ENCODE data around the gene FSCN2. TPM values are rescaled to one million over a fixed set of nuclear protein-coding genes. Genes with fewer than 3 reads are reported as not detected.

Gene FSCN2
- total and polyA plus RNA-seq, 5 donors from 2014 or later: 0.17 to 0.74 TPM; not detected in 3

DNA sequence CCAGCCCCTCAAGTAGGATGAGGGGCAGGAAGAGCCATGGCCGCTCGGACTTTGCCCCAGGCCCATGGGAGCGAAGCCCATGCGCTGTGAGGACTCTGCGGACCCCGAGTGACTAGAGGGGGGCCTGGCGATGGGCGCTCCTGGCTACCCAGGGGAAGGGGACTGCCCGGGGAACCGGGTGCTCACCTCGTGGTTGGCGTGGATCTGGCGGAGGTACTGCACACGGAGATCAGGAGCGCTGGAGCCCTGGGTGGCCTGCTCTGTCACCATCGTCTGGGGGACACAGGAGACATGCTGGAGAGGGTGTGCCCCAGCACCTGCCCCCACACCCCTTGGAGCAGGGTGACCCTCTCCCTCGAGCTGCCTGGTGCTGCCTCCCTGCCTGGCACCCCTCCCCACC, 12.9 kb downstream of the FSCN2 start:
- no peak for DNase-seq
- peak overlapping the region in 1 of 4 donors; percentile 51 for H3K4me3 Mint-ChIP-seq
- no peak overlapping the region for H3K4me3 ChIP-seq (ENCODE audit: low read depth, low read length)
- no peak overlapping the region for H3K27ac Mint-ChIP-seq
- H3K4me1 ChIP-seq (ENCODE audit: control insufficient read depth, insufficient read depth, low read length, poor library complexity, severe bottlenecking): peaks cover 10% of the 10 kb centered on the region
- no peaks in the 10 kb centered on the region for H3K27me3 ChIP-seq (ENCODE audit: control insufficient read depth, insufficient read depth, low read length)
- H3K27ac ChIP-seq (ENCODE audit: insufficient read depth, low read length, poor library complexity, severe bottlenecking): no peak overlapping the region
- H3K4me1 Mint-ChIP-seq: peaks cover 0 to 4% (median 0%) of the 10 kb centered on the region in 4 donors
- no peak for ATAC-seq (ENCODE audit: low read depth in 2 of 2)
- H3K36me3 Mint-ChIP-seq: peaks cover 9% of the 10 kb centered on the region
- no peaks in the 10 kb centered on the region for H3K9me3 Mint-ChIP-seq
- H3K36me3 ChIP-seq (ENCODE audit: control insufficient read depth, insufficient read depth, low read length): peaks cover 15% of the 10 kb centered on the region
- no peaks in the 10 kb centered on the region for H3K9me3 ChIP-seq (ENCODE audit: control insufficient read depth in 2 of 2, low read length in 2 of 2)
- H3K27me3 Mint-ChIP-seq: peaks cover 7% of the 10 kb centered on the region

DNA sequence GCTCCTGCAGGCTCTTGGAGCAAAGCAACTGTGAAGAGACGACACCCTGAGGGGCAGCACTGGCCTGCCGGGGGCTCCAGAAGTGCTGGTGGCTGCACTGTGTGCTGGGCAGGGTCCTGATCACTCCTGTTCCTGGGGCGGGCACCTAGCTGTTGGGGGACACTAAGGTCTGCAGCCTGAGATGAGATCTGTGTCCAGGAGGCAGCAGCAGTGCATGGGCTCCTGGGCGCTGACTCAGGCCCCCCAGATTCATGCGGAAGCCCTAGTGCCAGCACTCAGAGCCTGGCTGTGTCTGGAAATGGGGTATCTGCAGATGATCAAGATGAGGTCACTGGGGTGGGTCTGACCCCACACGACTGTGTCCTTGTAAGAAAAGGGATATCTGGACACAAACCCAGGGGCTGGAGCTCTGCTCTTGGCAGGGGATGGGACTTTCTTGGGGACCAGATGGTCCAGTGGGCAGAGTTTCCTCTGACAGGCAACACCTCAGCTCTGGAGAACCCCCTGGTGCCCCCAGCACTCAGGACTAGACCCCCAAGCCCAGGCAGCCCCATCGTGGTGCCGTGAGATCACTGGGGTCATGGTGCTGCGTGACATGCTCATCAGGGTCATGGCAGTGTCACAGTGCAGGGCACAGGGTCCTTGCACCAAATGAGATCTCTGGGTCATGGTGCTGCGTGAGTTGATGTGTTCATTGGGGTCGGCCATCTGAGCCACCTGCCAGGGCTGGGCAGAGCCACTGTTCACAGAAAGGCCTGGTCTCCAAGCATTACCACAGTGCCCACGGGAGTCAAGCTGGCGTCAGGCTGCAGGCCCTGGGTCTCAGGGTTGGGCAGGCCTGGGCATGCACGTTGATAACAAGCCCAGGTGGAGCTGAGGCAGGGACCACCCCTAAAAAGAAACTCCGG, 14.5 kb downstream of the FSCN2 start:
- H3K9me3 Mint-ChIP-seq: no peaks in the 10 kb centered on the region
- ATAC-seq (ENCODE audit: low read depth in 2 of 2): no peak
- no peak for DNase-seq
- Histone ChIP-seq H3K4me1 (ENCODE audit: control insufficient read depth, insufficient read depth, low read length, poor library complexity, severe bottlenecking) (no peaks in the 10 kb centered on the region), H3K36me3 (ENCODE audit: control insufficient read depth, insufficient read depth, low read length) (peaks cover 23% of the 10 kb centered on the region), H3K27me3 (ENCODE audit: control insufficient read depth, insufficient read depth, low read length) (no peaks in the 10 kb centered on the region), H3K4me3 (ENCODE audit: low read depth, low read length) (no peak overlapping the region), H3K27ac (ENCODE audit: insufficient read depth, low read length, poor library complexity, severe bottlenecking) (no peak overlapping the region), H3K9me3 (ENCODE audit: control insufficient read depth in 2 of 2, low read length in 2 of 2) (no peaks in the 10 kb centered on the region)
- H3K27me3 Mint-ChIP-seq: peaks cover 5% of the 10 kb centered on the region
- peak overlapping the region in 1 of 3 donors; percentile 48 for H3K27ac Mint-ChIP-seq
- H3K36me3 Mint-ChIP-seq: peaks cover 14% of the 10 kb centered on the region
- peaks cover 0 to 4% (median 0%) of the 10 kb centered on the region in 4 donors for H3K4me1 Mint-ChIP-seq
- H3K4me3 Mint-ChIP-seq: no peak overlapping the region

DNA sequence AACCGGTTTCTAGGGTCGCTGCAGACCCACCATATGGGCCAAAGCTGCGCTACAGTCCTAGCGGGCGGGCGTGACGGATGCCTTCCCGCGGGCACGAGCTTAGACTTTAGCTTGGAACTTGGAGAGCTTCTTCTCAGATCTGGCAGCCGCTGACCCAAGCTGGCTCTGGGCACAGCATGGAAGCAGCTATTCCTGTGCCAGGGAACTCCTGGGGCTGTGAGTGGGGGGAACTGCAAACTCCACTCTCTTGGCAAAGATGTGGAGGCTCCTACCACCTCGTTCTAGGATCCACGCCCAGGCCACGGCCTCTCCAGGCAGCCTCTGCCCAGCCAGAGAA, 15.1 kb downstream of the FSCN2 start:
- Histone ChIP-seq H3K9me3 (ENCODE audit: control insufficient read depth in 2 of 2, low read length in 2 of 2) (no peaks in the 10 kb centered on the region), H3K36me3 (ENCODE audit: control insufficient read depth, insufficient read depth, low read length) (peaks cover 21% of the 10 kb centered on the region), H3K4me1 (ENCODE audit: control insufficient read depth, insufficient read depth, low read length, poor library complexity, severe bottlenecking) (no peaks in the 10 kb centered on the region), H3K27ac (ENCODE audit: insufficient read depth, low read length, poor library complexity, severe bottlenecking) (no peak overlapping the region), H3K4me3 (ENCODE audit: low read depth, low read length) (no peak overlapping the region), H3K27me3 (ENCODE audit: control insufficient read depth, insufficient read depth, low read length) (no peaks in the 10 kb centered on the region)
- DNase-seq (no peak), ATAC-seq (ENCODE audit: low read depth in 2 of 2) (no peak)
- no peaks in the 10 kb centered on the region for H3K9me3 Mint-ChIP-seq
- no peak overlapping the region for H3K27ac Mint-ChIP-seq
- peaks cover 9% of the 10 kb centered on the region for H3K36me3 Mint-ChIP-seq
- peaks cover 4% of the 10 kb centered on the region for H3K27me3 Mint-ChIP-seq
- peaks cover 0 to 4% (median 0%) of the 10 kb centered on the region in 4 donors for H3K4me1 Mint-ChIP-seq
- no peak overlapping the region for H3K4me3 Mint-ChIP-seq

- H3K4me1 Mint-ChIP-seq: peaks cover 0 to 4% (median 0%) of the 10 kb centered on the region in 4 donors
- peaks cover 9% of the 10 kb centered on the region for H3K36me3 Mint-ChIP-seq
These were observed 15.6 kb downstream of the FSCN2 start for GRCh38 chr17:81543756-81544155.

DNA sequence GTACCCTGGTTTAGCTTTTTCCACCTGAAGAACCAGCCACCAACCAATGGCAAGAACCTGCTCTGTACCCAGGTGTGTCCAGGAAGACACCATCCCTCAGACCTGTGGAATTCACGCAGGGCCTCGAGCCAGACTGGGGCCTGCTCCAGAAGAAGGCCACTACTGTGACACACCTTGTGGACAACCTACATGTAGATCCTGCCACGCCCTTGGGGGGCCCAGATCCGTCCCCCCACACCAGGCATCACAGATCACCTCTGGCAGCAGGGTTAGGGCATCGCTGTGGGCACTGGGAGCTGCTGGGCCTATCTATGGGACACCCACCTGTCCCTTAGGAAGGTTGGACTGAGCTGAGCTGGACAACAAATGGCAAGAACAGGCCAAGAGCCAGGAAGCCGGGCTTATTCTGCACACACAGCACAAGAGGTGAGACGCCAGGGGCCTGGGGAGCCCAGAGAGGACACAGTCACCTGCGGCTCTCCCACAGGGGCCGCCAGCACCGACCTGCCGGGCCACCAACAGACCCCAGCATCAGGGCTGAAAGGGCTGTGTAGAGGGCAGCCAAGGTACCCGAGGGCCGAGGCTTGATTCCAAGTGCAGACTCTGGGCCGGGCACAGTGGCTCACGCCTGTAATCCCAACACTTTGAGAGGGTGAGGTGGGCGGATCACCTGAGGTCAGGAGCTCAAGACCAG, 16.3 kb downstream of the FSCN2 start:
- no peaks in the 10 kb centered on the region for H3K9me3 Mint-ChIP-seq
- H3K27me3 Mint-ChIP-seq: no peaks in the 10 kb centered on the region
- H3K36me3 ChIP-seq (ENCODE audit: control insufficient read depth, insufficient read depth, low read length): peaks cover 21% of the 10 kb centered on the region
- no peak overlapping the region for H3K27ac ChIP-seq (ENCODE audit: insufficient read depth, low read length, poor library complexity, severe bottlenecking)
- no peak overlapping the region for H3K4me3 ChIP-seq (ENCODE audit: low read depth, low read length)
- no peak overlapping the region for H3K27ac Mint-ChIP-seq
- H3K9me3 ChIP-seq (ENCODE audit: control insufficient read depth in 2 of 2, low read length in 2 of 2): no peaks in the 10 kb centered on the region
- H3K27me3 ChIP-seq (ENCODE audit: control insufficient read depth, insufficient read depth, low read length): no peaks in the 10 kb centered on the region
- H3K36me3 Mint-ChIP-seq: peaks cover 12% of the 10 kb centered on the region
- no peak for ATAC-seq (ENCODE audit: low read depth in 2 of 2)
- no peak for DNase-seq
- H3K4me3 Mint-ChIP-seq: no peak overlapping the region
- H3K4me1 ChIP-seq (ENCODE audit: control insufficient read depth, insufficient read depth, low read length, poor library complexity, severe bottlenecking): no peaks in the 10 kb centered on the region
- H3K4me1 Mint-ChIP-seq: peaks cover 0 to 4% (median 2%) of the 10 kb centered on the region in 4 donors

More at GRCh38 chr17:81543756-81544155, 15.6 kb downstream of the FSCN2 start:
- ATAC-seq (ENCODE audit: low read depth in 2 of 2): no peak
- DNase-seq: no peak
- no peak overlapping the region for H3K27ac Mint-ChIP-seq
- H3K27me3 Mint-ChIP-seq: no peaks in the 10 kb centered on the region
- H3K4me1 ChIP-seq (ENCODE audit: control insufficient read depth, insufficient read depth, low read length, poor library complexity, severe bottlenecking): no peaks in the 10 kb centered on the region
- no peak overlapping the region for H3K4me3 Mint-ChIP-seq
- no peaks in the 10 kb centered on the region for H3K27me3 ChIP-seq (ENCODE audit: control insufficient read depth, insufficient read depth, low read length)
- H3K36me3 ChIP-seq (ENCODE audit: control insufficient read depth, insufficient read depth, low read length): peaks cover 19% of the 10 kb centered on the region
- no peaks in the 10 kb centered on the region for H3K9me3 ChIP-seq (ENCODE audit: control insufficient read depth in 2 of 2, low read length in 2 of 2)
- H3K4me3 ChIP-seq (ENCODE audit: low read depth, low read length): no peak overlapping the region
- H3K9me3 Mint-ChIP-seq: no peaks in the 10 kb centered on the region
- H3K27ac ChIP-seq (ENCODE audit: insufficient read depth, low read length, poor library complexity, severe bottlenecking): no peak overlapping the region

DNA sequence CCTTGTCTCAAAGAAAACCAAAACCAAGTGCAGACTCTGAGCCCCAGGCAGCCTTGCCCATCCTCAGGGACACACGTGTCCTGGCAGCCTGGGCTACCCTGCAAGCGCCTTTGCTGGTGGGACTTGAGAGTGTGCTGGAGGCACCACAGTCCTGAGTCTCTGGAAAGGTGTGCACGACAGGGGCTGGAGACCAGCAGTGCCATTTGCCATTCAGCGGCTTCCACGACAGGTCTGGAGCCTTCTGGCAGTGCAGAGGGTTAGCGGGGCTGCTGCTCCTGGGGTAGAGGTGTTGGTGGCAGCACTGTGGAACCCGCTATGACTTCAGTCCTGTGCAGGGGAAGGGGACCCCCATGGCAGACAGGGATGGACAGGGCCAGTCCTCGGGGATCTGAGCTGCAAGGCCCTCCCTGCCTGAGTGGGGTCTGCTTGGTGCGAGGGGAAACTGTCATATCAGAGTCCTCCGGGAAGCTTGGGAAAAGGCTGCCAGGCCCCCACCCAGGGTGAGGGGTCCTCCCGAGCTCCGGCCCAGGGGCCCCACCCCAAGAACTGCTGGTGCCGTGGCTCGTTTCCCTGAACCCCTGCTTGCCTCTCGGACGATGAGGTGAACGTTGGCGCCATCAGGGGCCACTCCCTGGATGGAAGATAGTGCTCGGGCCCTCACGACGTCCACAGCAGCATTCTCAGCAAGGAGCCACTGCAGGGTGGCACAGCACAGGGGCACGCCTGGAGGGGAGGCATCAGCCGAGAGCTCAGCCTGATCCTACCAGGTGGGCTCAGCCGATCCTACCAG, 17.2 kb downstream of the FSCN2 start:
- Mint-ChIP-seq H3K36me3 (peaks cover 14% of the 10 kb centered on the region), H3K4me1 (peaks cover 0 to 13% (median 6%) of the 10 kb centered on the region in 4 donors), H3K27me3 (no peaks in the 10 kb centered on the region), H3K27ac (no peak overlapping the region), H3K4me3 (no peak overlapping the region), H3K9me3 (no peaks in the 10 kb centered on the region)
- Histone ChIP-seq H3K4me1 (ENCODE audit: control insufficient read depth, insufficient read depth, low read length, poor library complexity, severe bottlenecking) (no peaks in the 10 kb centered on the region), H3K36me3 (ENCODE audit: control insufficient read depth, insufficient read depth, low read length) (peaks cover 25% of the 10 kb centered on the region), H3K27ac (ENCODE audit: insufficient read depth, low read length, poor library complexity, severe bottlenecking) (no peak overlapping the region), H3K4me3 (ENCODE audit: low read depth, low read length) (no peak overlapping the region), H3K9me3 (ENCODE audit: control insufficient read depth in 2 of 2, low read length in 2 of 2) (no peaks in the 10 kb centered on the region), H3K27me3 (ENCODE audit: control insufficient read depth, insufficient read depth, low read length) (no peaks in the 10 kb centered on the region)
- DNase-seq (no peak), ATAC-seq (ENCODE audit: low read depth in 2 of 2) (no peak)

DNA sequence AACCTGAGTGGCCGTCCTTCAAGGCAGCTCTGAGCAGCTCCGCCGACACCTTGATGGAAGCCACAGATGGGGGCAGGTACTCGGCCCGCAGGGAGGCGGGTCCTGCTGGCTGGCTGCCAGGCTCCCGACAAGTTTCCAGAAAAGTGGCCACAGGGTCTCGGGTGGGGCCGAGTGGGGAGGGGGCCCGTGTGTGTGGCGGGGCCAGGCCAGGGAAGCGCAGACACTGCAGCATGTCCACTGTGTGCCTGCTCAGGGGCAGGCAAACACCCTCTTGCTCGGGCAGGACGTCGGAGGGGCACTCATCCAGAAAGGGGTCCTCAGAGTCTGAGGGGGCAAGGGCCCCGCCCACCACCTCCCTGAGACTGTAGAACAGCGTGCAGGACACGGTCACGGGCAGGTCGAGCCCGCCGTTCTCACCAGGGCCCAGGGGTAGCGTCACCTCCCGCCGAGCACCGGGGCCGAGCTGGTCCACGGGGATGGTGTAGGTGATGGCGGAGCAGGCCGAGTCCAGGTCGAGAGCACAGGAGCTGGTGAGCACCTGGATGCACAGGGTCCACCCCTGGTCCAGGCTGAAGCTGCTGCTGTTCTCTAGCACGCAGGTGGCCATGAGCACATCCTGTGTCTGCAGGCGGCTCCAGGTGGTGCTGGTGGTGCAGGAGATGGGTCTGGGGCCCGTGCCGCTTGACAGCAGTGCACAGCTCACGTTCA, 18.9 kb downstream of the FSCN2 start:
- H3K27me3 Mint-ChIP-seq: no peaks in the 10 kb centered on the region
- ATAC-seq (ENCODE audit: low read depth in 2 of 2): no peak

More for the DNA sequence above, 18.9 kb downstream of the FSCN2 start:
- Mint-ChIP-seq H3K9me3 (no peaks in the 10 kb centered on the region), H3K4me3 (no peak overlapping the region), H3K36me3 (peaks cover 10% of the 10 kb centered on the region), H3K27ac (peak overlapping the region in 1 of 3 donors; percentile 38), H3K4me1 (peaks cover 0 to 25% (median 6%) of the 10 kb centered on the region in 4 donors)
- Histone ChIP-seq H3K9me3 (ENCODE audit: control insufficient read depth in 2 of 2, low read length in 2 of 2) (no peaks in the 10 kb centered on the region), H3K4me3 (ENCODE audit: low read depth, low read length) (no peak overlapping the region), H3K27ac (ENCODE audit: insufficient read depth, low read length, poor library complexity, severe bottlenecking) (no peak overlapping the region), H3K4me1 (ENCODE audit: control insufficient read depth, insufficient read depth, low read length, poor library complexity, severe bottlenecking) (peaks cover 12% of the 10 kb centered on the region), H3K27me3 (ENCODE audit: control insufficient read depth, insufficient read depth, low read length) (no peaks in the 10 kb centered on the region), H3K36me3 (ENCODE audit: control insufficient read depth, insufficient read depth, low read length) (peaks cover 25% of the 10 kb centered on the region)
- no peak for DNase-seq
